GM19372 (cell line): ENCODE data around the gene KCNQ1.

ENCODE experiments used
- ATAC-seq: cut with Tn5 transposase; IDR thresholded peaks from one replicate; pipeline ENCODE4 v1.9.1; 2021; ENCODE audit warnings: mild to moderate bottlenecking, low read depth, moderate library complexity; ENCODE audit not compliant: unreplicated experiment

KCNQ1 gene

DNA sequence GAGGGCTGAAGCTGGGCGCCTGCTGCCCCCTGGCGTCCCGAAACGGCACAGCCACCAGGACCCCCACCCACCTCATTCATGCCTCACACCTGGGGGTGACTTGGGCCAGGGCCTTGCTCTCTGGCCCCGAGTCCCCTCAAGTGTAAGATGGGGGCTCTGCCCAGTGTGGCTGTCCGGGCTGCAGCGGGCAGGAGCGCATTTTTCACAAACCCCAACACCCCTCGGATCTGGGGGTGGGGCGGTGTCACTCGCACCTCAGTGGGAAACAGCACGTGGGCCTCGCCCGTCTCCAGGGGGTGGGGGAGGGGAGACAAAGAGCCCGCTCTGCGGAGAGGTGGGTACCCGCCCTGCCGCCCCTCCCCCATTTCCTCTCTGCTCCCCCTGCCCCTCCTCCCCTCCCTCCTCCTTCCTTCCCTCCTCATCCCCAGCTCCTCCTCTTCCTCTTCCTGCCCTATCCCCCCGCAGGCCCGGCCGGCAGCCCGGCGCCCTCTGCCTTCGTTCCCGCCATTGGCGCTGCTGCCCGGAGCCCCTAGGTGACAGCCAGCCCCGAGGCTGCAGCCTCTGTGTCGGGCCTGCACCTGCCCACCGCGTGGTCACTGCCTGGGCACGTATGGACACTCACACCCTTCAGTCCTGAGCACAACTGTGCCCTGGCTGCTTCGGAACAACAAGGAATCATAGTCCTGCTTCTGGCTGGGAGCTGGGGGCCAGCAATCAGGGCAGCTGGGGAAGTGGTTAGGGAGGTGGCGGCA lies 447.6 kb downstream of the KCNQ1 start:
- no peak for ATAC-seq

DNA sequence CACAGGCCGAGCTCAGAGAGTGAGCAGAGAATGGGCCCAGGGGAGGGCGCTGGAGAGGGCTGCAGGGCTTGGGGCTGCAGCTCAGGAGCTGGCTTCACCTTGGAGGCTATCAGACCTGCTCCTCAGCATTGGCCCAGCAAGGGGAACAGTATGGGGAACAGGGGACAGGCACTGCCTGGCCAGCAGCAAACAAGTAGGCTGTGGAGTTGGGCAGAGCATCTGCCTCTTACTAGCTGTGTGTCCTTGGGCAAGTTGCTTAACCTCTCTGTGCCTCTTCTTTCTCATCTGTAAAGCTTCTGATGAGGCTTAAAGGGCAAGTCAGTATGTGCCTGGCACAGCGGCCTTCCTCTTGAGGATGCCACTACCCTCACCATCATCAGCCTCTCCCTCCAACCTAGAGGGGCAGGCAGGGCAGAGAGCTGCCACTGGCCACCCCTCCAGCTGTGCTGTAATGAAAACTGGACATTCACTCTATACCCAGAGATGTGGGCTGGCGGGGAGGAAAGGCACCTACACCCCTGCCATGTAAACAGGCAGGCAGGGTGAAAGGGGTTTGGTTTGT lies 448.2 kb downstream of the KCNQ1 start:
- ATAC-seq = no peak

DNA sequence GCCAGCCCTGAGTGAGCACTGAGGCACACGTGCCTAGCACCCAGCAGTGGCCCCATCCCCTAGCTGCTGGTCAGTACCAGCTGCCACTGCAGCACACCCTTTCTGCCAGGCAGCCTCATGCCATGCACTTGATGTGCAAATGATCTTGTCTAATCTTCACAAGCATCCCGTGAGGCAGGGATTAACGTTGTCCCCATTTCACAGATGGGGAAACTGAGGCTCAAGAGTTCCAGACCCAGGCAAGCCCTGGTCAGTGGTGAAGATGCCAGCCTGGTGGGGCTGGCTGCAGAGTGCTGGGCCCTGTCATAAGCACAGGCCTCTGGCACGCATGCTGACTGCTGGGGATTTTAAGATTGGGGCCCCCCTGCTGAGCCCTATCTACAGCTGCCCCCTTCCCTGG lies 449.1 kb downstream of the KCNQ1 start:
- ATAC-seq = no peak

- no peak for ATAC-seq
Measured at GRCh38 chr11:2896047-2896446, 451.2 kb downstream of the KCNQ1 start.

DNA sequence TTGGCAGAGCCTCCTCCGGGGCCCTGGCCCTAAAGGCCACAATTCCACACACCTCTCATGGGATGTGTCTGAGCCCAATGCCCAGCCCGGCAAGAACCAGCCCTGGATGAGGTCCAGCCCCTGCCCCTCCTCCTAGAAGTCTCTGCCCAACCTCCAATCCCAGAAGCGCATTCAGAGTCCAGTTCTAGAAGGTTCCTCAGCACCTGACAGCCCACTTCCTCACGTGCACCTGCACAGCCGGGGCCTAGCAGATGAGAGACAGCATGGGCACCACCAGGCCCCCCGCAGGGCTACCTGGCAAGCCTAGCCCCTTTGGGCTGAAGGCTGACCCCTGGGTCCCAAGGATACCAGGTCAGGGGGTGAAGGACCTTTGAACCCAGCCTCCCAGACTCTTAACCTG lies 452.2 kb downstream of the KCNQ1 start:
- no peak for ATAC-seq

- no peak for ATAC-seq
Measured at GRCh38 chr11:2898366-2899079, 453.7 kb downstream of the KCNQ1 start.
